Ascending aorta (tissue), 2 donors: ENCODE results near the gene PEX16. TPM values are rescaled to one million over a fixed set of nuclear protein-coding genes. Genes with fewer than 3 reads are reported as not detected.

Source experiments
- DNase-seq, 2 donors: peaks; one replicate each; pipeline ENCODE4 v3.0.0-alpha.2; 2019; ENCODE audit warnings: low spot score in 2 of 2
- H3K27ac ChIP-seq, 2 donors: fragments of 200-600 bp; sonication (generic); one replicate each; pipeline ENCODE4 v1.5.1; 2016 to 2017; ENCODE audit warnings: mild to moderate bottlenecking in 1 of 2
- H3K27me3 ChIP-seq: fragments of 200-600 bp; sonication (generic); one replicate; pipeline ENCODE4 v1.5.1; 2017
- H3K36me3 ChIP-seq, 2 donors: fragments of 200-600 bp; sonication (generic); one replicate each; pipeline ENCODE4 v1.5.1; 2016
- H3K4me1 ChIP-seq, 2 donors: fragments of 200-600 bp; sonication (generic); one replicate each; pipeline ENCODE4 v1.5.1; 2016 to 2017; ENCODE audit warnings: mild to moderate bottlenecking in 1 of 2
- H3K4me3 ChIP-seq, 2 donors: fragments of 200-600 bp; sonication (generic); one replicate each; pipeline ENCODE4 v1.5.1; 2016 to 2017; ENCODE audit warnings: mild to moderate bottlenecking in 1 of 2
- H3K9me3 ChIP-seq, 2 donors: fragments of 200-600 bp; sonication (generic); one replicate each; pipeline ENCODE4 v1.5.1; 2016
- CTCF ChIP-seq, 3 experiments: fragments of 200-600 bp in 2 of 3; fragments of 450-650 bp in 1 of 3; sonication (generic) in 2 of 3; IDR thresholded peaks; one replicate each; pipeline ENCODE4 v1.5.1; 2016 to 2019; ENCODE audit warnings: antibody characterized with exemption in 3 of 3, mild to moderate bottlenecking in 1 of 3, moderate library complexity in 1 of 3
- intact Hi-C: fragments of 100-400 bp; cut with DNase I; formaldehyde crosslinking; loops from one replicate; pipeline ENCODE4 v1.15.1; 2023
- total RNA-seq: library from RNA; depleted of rRNA; stranded (reverse); fragments of >200 nt; gene quantifications from one replicate; pipeline ENCODE4 v1.1.0, GENCODE V29; 2016

Gene PEX16
- total RNA-seq, 1 donor from 2014 or later: 77.9 TPM

DNA sequence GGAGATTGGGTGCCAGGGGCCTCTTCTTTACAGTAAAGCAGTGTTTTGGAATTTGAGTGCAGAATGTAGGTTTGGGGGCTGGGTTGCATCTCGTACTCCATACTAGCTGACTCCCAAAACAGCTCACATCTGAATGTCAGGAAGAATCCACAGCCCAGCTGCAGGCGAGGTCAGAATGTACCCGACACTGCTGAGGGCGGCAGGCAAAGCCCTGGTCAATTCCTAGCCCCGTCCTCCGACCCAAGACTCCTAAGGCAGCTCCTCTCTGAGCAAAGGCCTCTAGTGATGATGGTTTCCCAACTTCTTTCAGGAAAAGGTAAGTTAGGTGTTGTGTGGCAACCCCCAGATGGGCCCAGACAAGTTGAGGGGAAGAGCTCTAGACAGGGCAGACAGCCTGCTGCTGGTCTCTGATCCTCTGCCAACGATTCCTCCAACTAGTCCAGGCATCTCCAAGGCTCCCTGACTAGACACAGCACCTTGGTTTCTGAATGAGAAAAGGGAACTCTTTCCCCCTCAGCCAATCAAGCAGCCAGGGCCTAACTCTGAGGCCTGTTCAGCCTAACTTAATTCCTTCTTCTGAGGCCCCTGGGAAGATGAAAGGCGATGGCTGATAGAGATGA, 13.4 kb upstream of the PEX16 start:
- H3K9me3 ChIP-seq: no peaks in the 10 kb centered on the region
- no peak overlapping the region for H3K27ac ChIP-seq

DNA sequence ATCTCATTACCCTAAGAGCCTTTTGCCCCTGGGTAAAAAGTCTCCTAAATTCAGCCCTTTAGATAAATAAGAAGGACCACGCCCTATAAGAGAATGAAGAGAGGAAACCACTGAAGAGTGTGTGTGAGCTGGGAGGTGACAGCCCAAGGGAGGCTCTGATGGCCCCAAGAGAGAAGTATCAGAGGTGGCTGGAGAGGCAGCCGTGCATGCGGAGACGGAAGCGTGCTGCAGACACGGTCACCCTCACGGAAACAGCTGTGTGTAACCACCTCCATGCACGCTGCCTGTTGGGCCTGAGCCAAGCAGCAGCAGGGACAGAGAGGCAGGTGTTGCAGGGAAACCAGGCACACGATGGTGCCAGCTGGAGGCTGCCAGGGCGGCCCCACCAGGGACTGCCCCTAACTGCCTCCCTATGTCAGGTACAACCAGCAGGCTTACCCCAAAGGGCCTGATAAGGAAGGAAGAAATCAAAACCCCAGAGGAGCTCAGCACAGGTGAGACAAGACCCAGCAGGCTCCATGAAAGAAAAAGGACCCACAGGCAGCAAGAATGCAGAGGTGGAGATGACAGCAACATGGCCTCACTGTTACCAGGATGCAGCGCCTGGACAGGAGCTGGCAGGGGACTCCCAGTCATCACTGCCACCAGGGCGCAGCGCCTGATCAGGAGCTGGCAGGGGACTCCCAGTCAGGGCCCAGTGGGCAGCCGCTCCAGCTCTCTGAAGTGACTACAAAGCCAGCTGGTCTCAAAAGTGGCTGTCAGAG, 12.5 kb upstream of the PEX16 start:
- TF ChIP-seq CTCF (IDR thresholded peaks at IDR 0.05): no peak
- intact Hi-C loops: no loop called here
- H3K9me3 ChIP-seq: no peaks in the 10 kb centered on the region
- H3K36me3 ChIP-seq: peaks cover 29% of the 10 kb centered on the region in 2 donors
- DNase-seq: no peak
- no peaks in the 10 kb centered on the region for H3K4me1 ChIP-seq
- no peaks in the 10 kb centered on the region for H3K27me3 ChIP-seq
- no peak overlapping the region for H3K4me3 ChIP-seq
- no peak overlapping the region for H3K27ac ChIP-seq

More for the DNA sequence above, 13.4 kb upstream of the PEX16 start:
- H3K27me3 ChIP-seq: no peaks in the 10 kb centered on the region
- H3K4me1 ChIP-seq: no peaks in the 10 kb centered on the region
- H3K4me3 ChIP-seq: no peak overlapping the region
- DNase-seq: no peak
- intact Hi-C loops: no loop called here
- H3K36me3 ChIP-seq: peaks cover 38% of the 10 kb centered on the region in 2 donors
- TF ChIP-seq CTCF (IDR thresholded peaks at IDR 0.05): no peak

DNA sequence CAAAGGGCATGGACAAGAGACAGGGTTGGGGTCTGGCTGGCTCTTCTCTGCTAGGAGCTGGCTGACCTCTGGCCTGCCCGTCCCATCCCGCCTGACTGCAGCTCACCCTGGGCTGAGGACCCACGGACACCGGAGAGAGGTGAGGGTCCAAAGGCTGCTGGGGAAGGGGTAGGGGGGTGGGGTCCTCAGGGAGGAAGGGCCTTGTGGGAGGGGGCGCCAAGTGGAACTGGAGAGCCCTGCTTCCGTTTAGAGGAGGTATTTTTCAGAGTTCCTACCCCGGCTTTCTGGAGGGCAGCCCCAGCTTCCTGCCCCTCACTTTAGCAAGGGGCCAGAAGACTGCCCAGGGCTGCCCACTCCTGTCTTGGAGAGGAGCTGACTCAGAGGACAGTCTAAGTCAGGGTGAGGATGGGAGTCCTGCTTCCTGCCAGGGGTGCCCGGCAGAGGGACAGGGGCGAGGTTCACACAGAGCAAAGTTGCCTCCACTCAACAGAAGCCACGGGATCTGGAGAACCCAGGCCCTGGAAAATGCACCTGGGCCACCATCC, 11.9 kb upstream of the PEX16 start:
- H3K27me3 ChIP-seq: no peaks in the 10 kb centered on the region
- no peak overlapping the region for H3K4me3 ChIP-seq
- intact Hi-C loops: no loop called here
- no peak for TF ChIP-seq CTCF (IDR thresholded peaks at IDR 0.05)
- no peak for DNase-seq
- no peak overlapping the region for H3K27ac ChIP-seq
- no peaks in the 10 kb centered on the region for H3K9me3 ChIP-seq
- H3K4me1 ChIP-seq: no peaks in the 10 kb centered on the region
- H3K36me3 ChIP-seq: peaks cover 23% of the 10 kb centered on the region in 2 donors

DNA sequence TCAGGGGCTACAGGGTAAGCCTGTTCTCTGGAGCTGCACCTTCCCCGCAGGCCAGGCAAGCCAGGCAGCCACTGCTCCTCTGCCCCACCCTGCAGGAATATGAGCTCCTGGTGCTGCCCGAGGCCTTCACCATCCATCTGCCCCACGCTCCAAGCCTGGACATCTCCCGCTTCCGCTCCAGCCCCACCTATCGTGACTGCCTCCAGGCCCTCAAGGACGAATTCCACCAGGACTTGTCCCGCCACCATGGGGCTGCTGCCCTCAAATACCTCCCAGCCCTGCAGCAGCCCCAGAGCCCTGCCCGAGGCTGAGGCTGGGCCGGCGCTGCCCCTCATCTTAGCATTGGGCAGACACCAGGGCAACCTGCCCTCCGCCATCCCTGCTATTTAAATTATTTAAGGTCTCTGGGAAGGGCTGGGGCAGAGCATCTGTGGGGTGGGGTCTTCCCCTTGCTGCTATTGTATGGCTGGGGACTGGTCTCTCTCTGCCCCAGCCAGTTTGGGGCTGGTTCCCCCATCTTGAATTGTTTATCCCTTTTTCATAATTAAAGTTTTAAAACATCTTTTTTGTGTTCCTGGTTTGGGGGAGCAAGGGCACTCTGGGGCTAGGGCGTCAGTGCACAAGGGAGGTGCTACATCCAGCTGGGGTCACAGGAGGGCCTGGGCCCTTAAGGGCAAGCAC, 11.0 kb upstream of the PEX16 start:
- Histone ChIP-seq H3K27me3 (no peaks in the 10 kb centered on the region), H3K27ac (no peak overlapping the region), H3K9me3 (no peaks in the 10 kb centered on the region), H3K36me3 (peaks cover 14% of the 10 kb centered on the region in 2 donors), H3K4me1 (no peaks in the 10 kb centered on the region), H3K4me3 (no peak overlapping the region)
- no peak for DNase-seq
- intact Hi-C loops: no loop called here
- no peak for TF ChIP-seq CTCF (IDR thresholded peaks at IDR 0.05)

- peaks cover 5% of the 10 kb centered on the region for H3K27me3 ChIP-seq
- no peak for TF ChIP-seq CTCF (IDR thresholded peaks at IDR 0.05)
- H3K9me3 ChIP-seq: no peaks in the 10 kb centered on the region
- no peak overlapping the region for H3K4me3 ChIP-seq
- intact Hi-C loops: no loop called here
- H3K36me3 ChIP-seq: peaks cover 8% of the 10 kb centered on the region in 2 donors
- no peak overlapping the region for H3K27ac ChIP-seq
- DNase-seq: no peak
- peaks cover 3 to 5% of the 10 kb centered on the region in 2 donors for H3K4me1 ChIP-seq
These were observed 10.2 kb upstream of the PEX16 start for GRCh38 chr11:45927684-45928413.
